Lung microvascular endothelial cell (primary cell): Measurements from ENCODE around the gene GABRB1. TPM values are rescaled to one million over a fixed set of nuclear protein-coding genes. Genes with fewer than 3 reads are reported as not detected.
A peak's percentile ranks its signal among the peaks of the same experiment; 100 is the strongest.

Experiments
- DNase-seq, 2 donors: peaks; one replicate each; pipeline versions ENCODE4 v3.0.0 to v3.0.0-alpha.2; 2010; ENCODE audit warnings: low read depth in 2 of 2
- total RNA-seq: library from RNA; depleted of rRNA; stranded (reverse); fragments of >200 nt; gene quantifications from 2 replicates; pipeline ENCODE4 v1.2.1, GENCODE V29; 2014

The GABRB1 gene
- total RNA-seq, 1 donor from 2014 or later: not detected

GRCh38 chr4:47110546-47111132 lies 79.3 kb downstream of the GABRB1 start:
- DNase-seq: no peak

GRCh38 chr4:47118192-47118929 lies 87.0 kb downstream of the GABRB1 start:
- no peak for DNase-seq

- DNase-seq: no peak
Measured at GRCh38 chr4:47120783-47121182, 89.4 kb downstream of the GABRB1 start.

GRCh38 chr4:47122592-47123291 lies 91.4 kb downstream of the GABRB1 start:
- DNase-seq: peak; percentile 70

- DNase-seq: no peak
Measured at GRCh38 chr4:47128991-47129390, 97.6 kb downstream of the GABRB1 start.

- DNase-seq: no peak
Measured at GRCh38 chr4:47135210-47135609, 103.8 kb downstream of the GABRB1 start.

GRCh38 chr4:47143261-47143660 lies 111.9 kb downstream of the GABRB1 start:
- DNase-seq: no peak

GRCh38 chr4:47145630-47146029 lies 114.3 kb downstream of the GABRB1 start:
- DNase-seq: peak in 1 of 2 donors; percentile 4

- DNase-seq: no peak
Measured at GRCh38 chr4:47154816-47155370, 123.5 kb downstream of the GABRB1 start.

GRCh38 chr4:47155919-47156318 lies 124.6 kb downstream of the GABRB1 start:
- DNase-seq: no peak

- no peak for DNase-seq
Measured at GRCh38 chr4:47160095-47160494, 128.7 kb downstream of the GABRB1 start.

GRCh38 chr4:47167081-47168035 lies 136.0 kb downstream of the GABRB1 start:
- DNase-seq: no peak

- DNase-seq: no peak
Measured at GRCh38 chr4:47184083-47184482, 152.7 kb downstream of the GABRB1 start.

- no peak for DNase-seq
Measured at GRCh38 chr4:47185761-47186160, 154.4 kb downstream of the GABRB1 start.

- no peak for DNase-seq
Measured at GRCh38 chr4:47187608-47188007, 156.2 kb downstream of the GABRB1 start.

GRCh38 chr4:47193179-47193578 lies 161.8 kb downstream of the GABRB1 start:
- DNase-seq: no peak

GRCh38 chr4:47194036-47194737 lies 162.8 kb downstream of the GABRB1 start:
- DNase-seq: no peak

- no peak for DNase-seq
Measured at GRCh38 chr4:47195706-47196105, 164.3 kb downstream of the GABRB1 start.

GRCh38 chr4:47198791-47199190 lies 167.4 kb downstream of the GABRB1 start:
- DNase-seq: no peak

- DNase-seq: no peak
Measured at GRCh38 chr4:47203593-47203992, 172.2 kb downstream of the GABRB1 start.

- no peak for DNase-seq
Measured at GRCh38 chr4:47207555-47207954, 176.2 kb downstream of the GABRB1 start.
